Sigmoid colon (tissue), 7 donors: ENCODE results near the gene ADAMTS14. TPM values are rescaled to one million over a fixed set of nuclear protein-coding genes. Genes with fewer than 3 reads are reported as not detected.

Source experiments
- DNase-seq: peaks from one replicate; pipeline ENCODE4 v3.0.0-alpha.2; 2019
- H3K27ac ChIP-seq, 4 donors: fragments of 200-600 bp; sonication (generic); one replicate each; pipeline ENCODE4 v1.5.1; 2016 to 2019; ENCODE audit warnings: mild to moderate bottlenecking in 1 of 4
- H3K27me3 ChIP-seq, 3 donors: fragments of 200-600 bp; sonication (generic); one replicate each; pipeline ENCODE4 v1.5.1; 2019; ENCODE audit warnings: mild to moderate bottlenecking in 1 of 3
- H3K36me3 ChIP-seq, 4 donors: fragments of 200-600 bp; sonication (generic); one replicate each; pipeline ENCODE4 v1.5.1; 2016 to 2019
- H3K4me1 ChIP-seq, 4 donors: fragments of 200-600 bp; sonication (generic); one replicate each; pipeline ENCODE4 v1.5.1; 2017 to 2019
- H3K4me3 ChIP-seq, 4 donors: fragments of 200-600 bp; sonication (generic); one replicate each; pipeline ENCODE4 v1.5.1; 2017 to 2019; ENCODE audit warnings: mild to moderate bottlenecking in 2 of 4, moderate library complexity in 1 of 4
- H3K9me3 ChIP-seq, 4 donors: fragments of 200-600 bp in 3 of 4; sonication (generic) in 3 of 4; one replicate each; pipeline versions ENCODE4 v1.5.1 to v1.6.1; 2013 to 2019
- EP300 ChIP-seq, 4 donors: sonication (generic); formaldehyde crosslinking; IDR thresholded peaks; one replicate each; pipeline ENCODE4 v1.6.1; 2017; ENCODE audit warnings: antibody characterized with exemption in 4 of 4
- POLR2A ChIP-seq, 2 donors: fragments of 450-650 bp; IDR thresholded peaks; one replicate each; pipeline ENCODE4 v1.6.1; 2016; ENCODE audit warnings: antibody characterized with exemption in 2 of 2, mild to moderate bottlenecking in 2 of 2, moderate library complexity in 2 of 2
- POLR2AphosphoS5 ChIP-seq, 4 donors: sonication (generic); formaldehyde crosslinking; IDR thresholded peaks; one replicate each; pipeline ENCODE4 v1.6.1; 2017; ENCODE audit warnings: antibody characterized with exemption in 4 of 4
- WGBS, 2 donors: extraction: QIAGEN DNeasy Blood & Tissue Kit; methylation state at CpG; one replicate each; pipeline ENCODE4 v1.1.7; 2013; 5-methylcytosine and 5-hydroxymethylcytosine counted together
- intact Hi-C: fragments of 100-400 bp; cut with DNase I; formaldehyde crosslinking; loops from one replicate; pipeline ENCODE4 v1.15.1; 2023
- polyA plus RNA-seq, 3 donors: library from polyadenylated mRNA; stranded (reverse); fragments of 200-250 nt; gene quantifications; one replicate each; pipeline ENCODE4 v1.2.3, GENCODE V29; 2013
- total RNA-seq, 4 donors: library from RNA; depleted of rRNA; stranded (reverse); fragments of >200 nt; gene quantifications; one replicate each; pipeline ENCODE4 v1.1.0, GENCODE V29; 2016
- TF ChIP-seq, protein P1 (sequence below), 4 experiments: fragments of 450-650 bp in 3 of 4; fragments of 200-600 bp in 1 of 4; IDR thresholded peaks; one replicate each; pipeline ENCODE4 v1.5.1; 2016 to 2019; ENCODE audit warnings: antibody characterized with exemption in 4 of 4, mild to moderate bottlenecking in 3 of 4, moderate library complexity in 2 of 4
- donor health status: healthy with polysubstance abuse.
- donor health status: Bipolar disorder and iron deficiency.
- donor health status: healthy.

The ADAMTS14 gene
- total and polyA plus RNA-seq, 7 donors = under 0.01 to 1.1 (median 0.50) TPM; not detected in 1

DNA sequence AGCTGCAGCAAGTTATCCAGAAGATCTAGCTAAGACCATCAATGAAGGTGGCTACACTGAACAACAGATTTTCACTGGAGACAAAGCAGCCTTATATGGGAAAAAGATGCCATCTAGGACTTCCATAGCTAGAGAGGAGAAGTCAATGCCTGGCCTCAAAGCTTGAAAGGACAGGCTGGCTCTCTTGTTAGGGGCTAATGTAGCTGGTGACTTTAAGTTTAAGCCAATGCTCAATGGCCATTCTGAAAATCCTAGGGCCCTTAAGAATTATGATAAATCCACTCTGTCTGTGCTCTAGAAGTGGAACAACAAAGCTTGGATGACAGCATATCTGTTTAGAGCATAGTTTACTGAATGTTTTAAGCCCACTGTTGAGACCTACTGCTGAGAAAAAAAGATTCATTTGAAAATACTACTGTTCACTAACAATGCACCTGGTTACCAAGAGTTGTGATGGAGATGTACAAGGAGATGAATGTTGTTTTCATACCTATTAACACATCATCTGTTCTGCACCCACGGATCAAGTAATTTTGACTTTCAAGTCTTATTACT is 13.6 kb upstream of the ADAMTS14 start:
- H3K27me3 ChIP-seq = no peaks in the 10 kb centered on the region
- TF ChIP-seq, protein P1, sequence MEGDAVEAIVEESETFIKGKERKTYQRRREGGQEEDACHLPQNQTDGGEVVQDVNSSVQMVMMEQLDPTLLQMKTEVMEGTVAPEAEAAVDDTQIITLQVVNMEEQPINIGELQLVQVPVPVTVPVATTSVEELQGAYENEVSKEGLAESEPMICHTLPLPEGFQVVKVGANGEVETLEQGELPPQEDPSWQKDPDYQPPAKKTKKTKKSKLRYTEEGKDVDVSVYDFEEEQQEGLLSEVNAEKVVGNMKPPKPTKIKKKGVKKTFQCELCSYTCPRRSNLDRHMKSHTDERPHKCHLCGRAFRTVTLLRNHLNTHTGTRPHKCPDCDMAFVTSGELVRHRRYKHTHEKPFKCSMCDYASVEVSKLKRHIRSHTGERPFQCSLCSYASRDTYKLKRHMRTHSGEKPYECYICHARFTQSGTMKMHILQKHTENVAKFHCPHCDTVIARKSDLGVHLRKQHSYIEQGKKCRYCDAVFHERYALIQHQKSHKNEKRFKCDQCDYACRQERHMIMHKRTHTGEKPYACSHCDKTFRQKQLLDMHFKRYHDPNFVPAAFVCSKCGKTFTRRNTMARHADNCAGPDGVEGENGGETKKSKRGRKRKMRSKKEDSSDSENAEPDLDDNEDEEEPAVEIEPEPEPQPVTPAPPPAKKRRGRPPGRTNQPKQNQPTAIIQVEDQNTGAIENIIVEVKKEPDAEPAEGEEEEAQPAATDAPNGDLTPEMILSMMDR (IDR thresholded peaks at IDR 0.05) = no peak
- TF ChIP-seq EP300 (IDR thresholded peaks at IDR 0.05) (no peak), POLR2AphosphoS5 (IDR thresholded peaks at IDR 0.05) (no peak), POLR2A (IDR thresholded peaks at IDR 0.05) (no peak)
- H3K9me3 ChIP-seq = peaks cover 0 to 5% (median 0%) of the 10 kb centered on the region in 4 donors
- WGBS, 2 donors = 84 to 99% methylated on average over 1 of the region's 1 CpG
- H3K36me3 ChIP-seq = no peaks in the 10 kb centered on the region
- H3K27ac ChIP-seq = no peak overlapping the region
- intact Hi-C loops = no loop called here
- no peak overlapping the region for H3K4me3 ChIP-seq
- H3K4me1 ChIP-seq = no peaks in the 10 kb centered on the region
- no peak for DNase-seq

DNA sequence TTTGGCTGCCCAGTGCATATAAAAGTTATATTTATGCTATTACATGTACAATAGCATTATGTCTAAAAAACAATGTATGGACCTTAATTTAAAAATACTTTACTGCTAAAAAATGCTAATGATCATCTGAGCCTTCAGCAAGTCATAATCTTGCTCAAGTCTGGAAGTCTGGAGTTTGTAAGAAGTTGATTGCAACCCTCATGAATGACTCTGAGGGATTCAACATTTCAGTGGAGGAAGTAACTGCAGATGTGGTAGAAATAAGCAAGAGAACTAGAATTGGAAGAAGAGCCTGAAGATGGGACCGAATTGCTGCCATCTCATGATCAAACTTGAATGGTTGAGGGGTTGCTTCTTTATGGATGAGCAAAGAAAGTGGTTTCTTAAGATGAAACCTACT is 13.0 kb upstream of the ADAMTS14 start:
- Histone ChIP-seq H3K36me3 (no peaks in the 10 kb centered on the region), H3K4me3 (no peak overlapping the region), H3K4me1 (peaks cover 0 to 5% (median 2%) of the 10 kb centered on the region in 4 donors), H3K27ac (no peak overlapping the region), H3K9me3 (peaks cover 0 to 5% (median 0%) of the 10 kb centered on the region in 4 donors), H3K27me3 (no peaks in the 10 kb centered on the region)
- intact Hi-C loops = no loop called here
- WGBS, 2 donors = 72 to 82% methylated on average over 1 of the region's 1 CpG
- TF ChIP-seq, protein P1 (IDR thresholded peaks at IDR 0.05) = no peak
- TF ChIP-seq EP300 (IDR thresholded peaks at IDR 0.05) = no peak
- no peak for TF ChIP-seq POLR2AphosphoS5 (IDR thresholded peaks at IDR 0.05)
- TF ChIP-seq POLR2A (IDR thresholded peaks at IDR 0.05) = no peak
- DNase-seq = no peak

DNA sequence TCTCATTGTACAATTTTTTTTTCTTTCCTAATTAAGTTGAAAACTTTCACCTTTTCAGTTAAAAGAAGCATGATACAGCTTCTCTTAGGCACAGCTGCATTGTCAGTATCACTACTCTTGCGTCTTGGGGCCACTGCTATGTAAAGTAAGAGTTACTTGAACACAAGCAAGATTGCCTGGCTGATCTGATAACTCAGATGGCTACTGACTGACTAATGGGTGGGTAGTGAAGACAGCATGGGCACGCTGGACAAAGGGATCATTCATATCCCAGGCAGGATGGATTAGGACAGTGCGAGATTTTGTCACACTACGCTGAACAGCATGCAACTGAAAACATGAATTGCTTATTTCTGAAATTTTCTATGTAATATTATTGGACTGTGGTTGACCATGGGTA is 11.6 kb upstream of the ADAMTS14 start:
- TF ChIP-seq EP300 (IDR thresholded peaks at IDR 0.05) = no peak
- TF ChIP-seq, protein P1 (IDR thresholded peaks at IDR 0.05) = no peak
- TF ChIP-seq POLR2A (IDR thresholded peaks at IDR 0.05) = no peak
- no peak for TF ChIP-seq POLR2AphosphoS5 (IDR thresholded peaks at IDR 0.05)
- intact Hi-C loops = no loop called here
- Histone ChIP-seq H3K27ac (no peak overlapping the region), H3K4me1 (peaks cover 0 to 14% (median 6%) of the 10 kb centered on the region in 4 donors), H3K36me3 (no peaks in the 10 kb centered on the region), H3K4me3 (no peak overlapping the region), H3K9me3 (peaks cover 0 to 5% (median 0%) of the 10 kb centered on the region in 4 donors), H3K27me3 (no peaks in the 10 kb centered on the region)
- WGBS, 2 donors = 89 to 91% methylated on average over 4 of the region's 4 CpGs
- peak; percentile 33 for DNase-seq

DNA sequence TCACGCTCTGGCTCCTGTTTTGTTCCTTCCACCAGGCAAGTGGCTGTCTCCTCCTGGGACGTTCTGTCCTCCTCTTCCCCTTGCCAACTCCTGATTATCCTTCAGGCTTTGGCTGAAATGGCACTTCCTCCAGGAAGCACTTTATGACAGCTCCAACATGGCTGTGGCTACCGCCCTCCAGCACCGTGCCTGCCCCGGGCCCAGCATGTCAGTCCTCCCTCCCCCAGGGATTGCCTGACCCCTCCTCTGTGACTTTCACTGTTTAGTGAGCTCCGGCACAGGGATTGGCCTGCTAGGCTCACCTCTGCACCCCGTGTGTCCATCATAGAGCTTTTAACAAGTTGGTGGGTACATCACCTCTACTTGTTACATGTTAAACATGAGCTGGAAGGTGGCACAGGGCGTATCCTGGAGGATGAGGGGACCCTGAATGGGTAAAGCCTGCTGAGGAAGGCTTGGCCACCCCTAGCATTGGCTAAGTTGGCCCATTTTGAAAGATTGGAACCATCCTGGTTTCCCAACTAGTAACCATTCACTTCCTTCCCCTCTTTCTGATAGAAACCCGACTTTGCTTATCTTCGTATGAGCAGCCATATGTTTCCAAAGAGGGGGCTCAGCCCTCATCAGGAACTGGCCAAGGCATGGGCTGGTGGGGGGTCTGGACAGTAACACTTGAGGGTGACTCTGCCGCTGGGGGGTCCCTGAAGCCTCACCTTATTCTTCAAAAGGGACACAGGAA is 10.5 kb upstream of the ADAMTS14 start:
- 57 to 71% methylated on average over 11 of the region's 11 CpGs for WGBS, 2 donors
- Histone ChIP-seq H3K9me3 (peaks cover 0 to 5% (median 0%) of the 10 kb centered on the region in 4 donors), H3K27me3 (no peaks in the 10 kb centered on the region), H3K4me1 (peaks cover 0 to 14% (median 6%) of the 10 kb centered on the region in 4 donors), H3K27ac (no peak overlapping the region), H3K4me3 (no peak overlapping the region), H3K36me3 (no peaks in the 10 kb centered on the region)
- TF ChIP-seq, protein P1 (IDR thresholded peaks at IDR 0.05) = no peak
- TF ChIP-seq EP300 (IDR thresholded peaks at IDR 0.05) = no peak
- TF ChIP-seq POLR2A (IDR thresholded peaks at IDR 0.05) = no peak
- no peak for TF ChIP-seq POLR2AphosphoS5 (IDR thresholded peaks at IDR 0.05)
- intact Hi-C loops = no loop called here
- peak; percentile 42 for DNase-seq
